Measurements from ENCODE around the gene BBS9. TPM values are rescaled to one million over a fixed set of nuclear protein-coding genes. Genes with fewer than 3 reads are reported as not detected.
"Not testable (repeated sequence)": the region's sequence is repeated elsewhere in the genome, so short reads cannot be mapped to it uniquely, and the experiment has no call there.

BBS9 gene
- total and polyA plus RNA-seq, 12 donors: 4.1 to 44.0 (median 10.0) TPM

- DNase-seq: no peak
- intact Hi-C loops (cut with DNase I): no loop called here
- Histone ChIP-seq H3K4me1 (no peaks in the 10 kb centered on the region), H3K27me3 (no peaks in the 10 kb centered on the region), H3K36me3 (no peaks in the 10 kb centered on the region), H3K9me3 (no peaks in the 10 kb centered on the region), H3K27ac (no peak overlapping the region), H3K4me3 (no peak overlapping the region)
- 85% methylated on average over 4 of the region's 4 CpGs for WGBS, 2 donors
- ATAC-seq: no peak
- no peak for TF ChIP-seq CTCF (IDR thresholded peaks at IDR 0.05)
These were observed 343.1 kb downstream of the BBS9 start for GRCh38 chr7:33472348-33473025.

- intact Hi-C loops (cut with DNase I): no loop called here
- Histone ChIP-seq H3K36me3 (no peaks in the 10 kb centered on the region), H3K27me3 (no peaks in the 10 kb centered on the region), H3K9me3 (peaks cover 0 to 15% (median 2%) of the 10 kb centered on the region in 11 donors), H3K4me3 (no peak overlapping the region), H3K27ac (no peak overlapping the region), H3K4me1 (no peaks in the 10 kb centered on the region)
- WGBS, 2 donors: 97 to 100% methylated on average over 1 of the region's 1 CpG
- ATAC-seq (no peak), DNase-seq (no peak)
- no peak for TF ChIP-seq CTCF (IDR thresholded peaks at IDR 0.05)
These were observed 348.5 kb downstream of the BBS9 start for GRCh38 chr7:33477719-33478480.

GRCh38 chr7:33484476-33484875, 355.1 kb downstream of the BBS9 start:
- DNase-seq; H3K27me3 ChIP-seq; H3K4me3 ChIP-seq; H3K4me1 ChIP-seq; H3K27ac ChIP-seq; H3K36me3 ChIP-seq; ATAC-seq; intact Hi-C loops (cut with DNase I): not testable (repeated sequence)
- WGBS, 2 donors: 94 to 97% methylated on average over 1 of the region's 1 CpG
- peaks cover 0 to 10% (median 0%) of the 10 kb centered on the region in 11 donors for H3K9me3 ChIP-seq

DNA sequence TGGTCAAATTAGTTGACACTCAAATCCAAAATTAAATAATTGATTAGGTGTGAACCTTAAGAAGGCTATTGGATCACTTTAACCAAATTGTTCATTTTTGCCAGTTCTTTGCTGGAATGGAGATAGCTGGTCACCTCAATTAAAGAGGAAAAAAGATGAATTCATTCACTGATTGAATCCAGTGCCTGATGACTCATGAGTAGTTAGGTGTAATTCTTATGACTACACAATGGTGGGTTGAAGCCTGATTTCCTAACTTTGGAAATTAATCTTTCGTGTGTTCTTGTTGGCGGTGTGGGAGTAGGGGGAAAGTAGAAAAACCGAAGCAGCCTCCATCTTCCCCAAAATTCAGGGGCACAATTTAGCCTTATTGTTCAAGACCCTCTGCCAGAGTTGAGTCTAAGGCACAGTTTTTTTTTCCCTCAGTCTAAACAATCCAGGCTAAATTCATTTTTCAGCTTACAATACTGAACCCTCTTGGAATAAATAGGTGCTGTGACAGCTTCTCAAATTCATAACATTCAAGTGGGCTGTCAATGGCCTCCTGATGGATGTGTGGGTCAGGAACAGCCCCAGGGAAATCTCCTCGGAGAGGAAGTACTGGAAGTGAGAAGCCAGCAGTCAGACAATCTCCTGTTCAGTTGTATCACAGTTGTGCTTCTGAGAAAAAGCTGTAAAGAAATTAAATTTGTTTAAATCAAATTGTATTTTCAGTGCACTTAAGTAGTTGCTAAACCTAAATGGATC, 356.6 kb downstream of the BBS9 start:
- H3K4me3 ChIP-seq: no peak overlapping the region
- intact Hi-C loops (cut with DNase I): no loop called here
- DNase-seq (no peak), ATAC-seq (no peak)
- H3K36me3 ChIP-seq: no peaks in the 10 kb centered on the region
- TF ChIP-seq CTCF (IDR thresholded peaks at IDR 0.05): no peak
- H3K27me3 ChIP-seq: no peaks in the 10 kb centered on the region
- no peak overlapping the region for H3K27ac ChIP-seq
- H3K9me3 ChIP-seq: no peaks in the 10 kb centered on the region
- H3K4me1 ChIP-seq: no peaks in the 10 kb centered on the region
- WGBS, 2 donors: 85% methylated on average over 4 of the region's 4 CpGs

All from heart right ventricle (tissue), 16 donors.